ENCODE results near the gene NTRK2. TPM values are rescaled to one million over a fixed set of nuclear protein-coding genes. Genes with fewer than 3 reads are reported as not detected.

Gene NTRK2
- total RNA-seq, 1 donor from 2014 or later: 0.46 TPM

DNA sequence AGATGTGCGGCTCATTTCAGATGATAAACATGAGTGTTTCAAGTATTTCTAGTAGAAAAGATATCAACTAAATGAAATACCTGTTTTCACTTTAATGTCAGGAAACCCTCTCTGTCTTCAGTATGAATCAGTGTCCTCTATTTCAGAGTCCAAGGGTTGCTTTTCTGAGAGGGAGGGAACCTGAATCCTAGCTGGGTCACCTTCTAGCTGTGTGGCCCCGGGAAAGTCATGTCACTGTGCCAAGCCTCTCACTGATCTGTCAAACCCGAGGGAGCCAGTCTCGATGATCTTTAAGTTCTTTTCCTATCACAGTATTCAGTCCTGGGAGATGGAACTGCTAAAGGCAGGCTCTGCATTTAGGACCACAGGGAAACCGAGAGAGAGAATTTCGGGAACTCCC, 258.9 kb downstream of the NTRK2 start:
- no peak overlapping the region for H3K4me3 ChIP-seq (ENCODE audit: low read depth, low read length)
- no peak for DNase-seq (ENCODE audit: low read depth)
- TF ChIP-seq, protein P1, sequence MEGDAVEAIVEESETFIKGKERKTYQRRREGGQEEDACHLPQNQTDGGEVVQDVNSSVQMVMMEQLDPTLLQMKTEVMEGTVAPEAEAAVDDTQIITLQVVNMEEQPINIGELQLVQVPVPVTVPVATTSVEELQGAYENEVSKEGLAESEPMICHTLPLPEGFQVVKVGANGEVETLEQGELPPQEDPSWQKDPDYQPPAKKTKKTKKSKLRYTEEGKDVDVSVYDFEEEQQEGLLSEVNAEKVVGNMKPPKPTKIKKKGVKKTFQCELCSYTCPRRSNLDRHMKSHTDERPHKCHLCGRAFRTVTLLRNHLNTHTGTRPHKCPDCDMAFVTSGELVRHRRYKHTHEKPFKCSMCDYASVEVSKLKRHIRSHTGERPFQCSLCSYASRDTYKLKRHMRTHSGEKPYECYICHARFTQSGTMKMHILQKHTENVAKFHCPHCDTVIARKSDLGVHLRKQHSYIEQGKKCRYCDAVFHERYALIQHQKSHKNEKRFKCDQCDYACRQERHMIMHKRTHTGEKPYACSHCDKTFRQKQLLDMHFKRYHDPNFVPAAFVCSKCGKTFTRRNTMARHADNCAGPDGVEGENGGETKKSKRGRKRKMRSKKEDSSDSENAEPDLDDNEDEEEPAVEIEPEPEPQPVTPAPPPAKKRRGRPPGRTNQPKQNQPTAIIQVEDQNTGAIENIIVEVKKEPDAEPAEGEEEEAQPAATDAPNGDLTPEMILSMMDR (conservative IDR thresholded peaks at IDR 0.05; ENCODE audit: low read depth, low read length): no peak

DNA sequence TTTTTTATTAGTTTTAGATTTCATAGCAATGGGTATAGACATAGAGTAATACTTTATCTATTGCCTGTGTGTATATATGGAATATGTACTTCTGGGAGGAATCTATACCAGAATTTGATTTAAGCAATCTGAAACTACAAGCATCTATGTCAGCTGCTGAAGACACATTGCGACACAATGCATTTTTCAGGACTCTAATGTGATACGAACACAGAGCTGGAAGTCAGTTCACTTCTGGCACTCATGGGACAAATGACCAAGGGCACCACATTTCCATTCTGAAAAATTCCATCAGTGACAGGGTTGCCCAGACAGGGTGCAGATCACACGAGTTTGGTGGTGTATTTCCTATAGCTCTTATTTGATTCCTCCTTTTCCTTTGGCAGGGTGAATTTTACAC, 259.5 kb downstream of the NTRK2 start:
- no peak for DNase-seq (ENCODE audit: low read depth)
- TF ChIP-seq, protein P1 (conservative IDR thresholded peaks at IDR 0.05; ENCODE audit: low read depth, low read length): no peak
- no peak overlapping the region for H3K4me3 ChIP-seq (ENCODE audit: low read depth, low read length)

DNA sequence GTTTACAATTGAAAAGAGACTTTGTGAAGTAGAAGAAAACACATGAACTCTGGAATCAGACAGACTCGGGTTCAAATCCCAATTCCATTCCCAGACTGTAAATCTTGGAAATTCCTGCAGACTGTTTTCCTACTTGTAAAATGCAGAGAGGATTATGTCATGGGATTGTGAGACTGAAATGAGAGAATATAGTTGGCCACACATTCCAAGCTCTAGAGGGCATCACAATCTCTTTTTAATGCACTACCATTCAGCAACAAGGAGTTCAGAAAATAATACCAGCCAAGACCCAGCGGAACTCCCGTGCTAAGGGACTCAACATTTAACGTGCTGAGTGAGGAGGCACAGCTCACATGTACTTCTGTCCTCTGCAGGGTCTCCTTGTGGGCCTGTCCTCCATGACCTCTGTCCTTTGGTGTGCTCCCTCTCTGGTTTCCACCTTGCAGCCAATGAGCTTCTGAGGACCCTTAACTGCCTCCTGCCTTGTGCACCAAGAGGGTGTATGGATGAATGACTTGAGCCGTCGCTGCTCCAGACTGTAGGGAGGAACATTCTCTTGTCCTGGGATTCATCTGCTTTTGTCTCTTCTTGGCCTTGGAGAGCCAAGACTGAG, 263.5 kb downstream of the NTRK2 start:
- no peak for DNase-seq (ENCODE audit: low read depth)
- TF ChIP-seq, protein P1 (conservative IDR thresholded peaks at IDR 0.05; ENCODE audit: low read depth, low read length): peak; percentile 60
- no peak overlapping the region for H3K4me3 ChIP-seq (ENCODE audit: low read depth, low read length)

DNA sequence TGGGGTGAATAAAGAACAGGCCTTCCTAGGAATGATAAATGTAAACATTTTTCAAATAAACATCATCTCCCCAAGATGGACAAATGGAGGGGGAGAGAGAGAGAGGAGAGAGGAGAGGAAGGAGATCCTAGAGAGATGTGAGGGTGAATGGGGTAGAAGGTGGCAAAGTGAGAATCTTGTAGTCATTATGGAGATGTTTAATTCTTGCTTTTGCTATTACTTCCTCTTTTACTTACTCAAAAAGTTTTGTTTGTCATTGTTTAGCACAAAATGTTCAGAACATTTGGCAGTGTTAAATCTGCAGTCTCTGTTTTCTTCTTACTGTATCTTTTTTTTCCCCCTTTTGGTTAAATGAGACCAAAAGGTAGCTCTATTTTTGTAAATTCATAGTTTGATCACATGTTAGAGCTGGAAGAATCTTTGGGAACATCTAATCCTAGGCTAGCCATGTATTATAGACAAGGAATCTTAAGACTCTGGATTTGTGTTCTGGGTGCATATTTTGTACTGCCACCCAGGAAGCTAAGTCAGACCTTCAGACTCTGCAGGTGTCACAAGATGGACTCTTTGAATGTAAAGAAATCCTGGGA, 266.1 kb downstream of the NTRK2 start:
- no peak for DNase-seq (ENCODE audit: low read depth)
- TF ChIP-seq, protein P1 (conservative IDR thresholded peaks at IDR 0.05; ENCODE audit: low read depth, low read length): no peak
- H3K4me3 ChIP-seq (ENCODE audit: low read depth, low read length): no peak overlapping the region

DNA sequence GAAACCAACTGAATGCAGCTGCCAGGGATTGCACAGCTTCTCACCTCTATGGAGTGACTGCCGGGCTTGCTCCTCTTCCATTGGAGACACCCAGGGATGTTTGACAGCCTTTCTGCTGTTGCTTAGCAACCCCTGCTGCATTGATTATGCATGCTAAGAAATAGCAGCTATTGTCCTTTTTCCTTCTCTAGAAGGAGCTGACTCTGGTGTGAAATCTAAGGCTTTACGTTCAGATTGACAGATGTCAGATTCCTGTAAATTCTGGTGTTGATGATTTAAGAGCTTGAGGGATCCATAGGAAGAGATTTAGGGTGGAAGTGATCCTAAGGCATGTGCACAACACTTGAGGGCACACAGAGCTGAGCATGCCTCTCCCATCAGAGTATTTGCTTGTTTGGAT, 267.7 kb downstream of the NTRK2 start:
- TF ChIP-seq, protein P1 (conservative IDR thresholded peaks at IDR 0.05; ENCODE audit: low read depth, low read length): no peak
- DNase-seq (ENCODE audit: low read depth): no peak

DNA sequence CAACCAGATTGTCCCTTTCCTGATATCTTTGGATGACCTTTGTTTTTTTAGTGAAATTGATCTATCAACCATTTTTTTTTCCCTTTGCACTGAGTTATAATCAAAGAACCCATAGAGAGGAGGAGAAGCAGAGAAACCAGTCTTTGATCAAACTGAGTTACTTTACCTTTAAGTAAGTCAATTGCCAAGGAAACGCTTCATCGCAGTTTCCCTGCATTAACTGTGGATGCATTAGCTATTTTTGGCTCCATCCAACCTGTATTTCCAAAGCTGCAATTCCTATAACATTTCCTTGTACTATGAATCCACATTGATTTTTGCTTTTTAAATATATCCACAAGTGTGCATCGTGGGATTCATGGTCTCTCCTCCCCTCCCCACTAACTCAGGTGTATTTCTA, 268.1 kb downstream of the NTRK2 start:
- no peak for DNase-seq (ENCODE audit: low read depth)
- TF ChIP-seq, protein P1 (conservative IDR thresholded peaks at IDR 0.05; ENCODE audit: low read depth, low read length): no peak
- no peak overlapping the region for H3K4me3 ChIP-seq (ENCODE audit: low read depth, low read length)

More for the DNA sequence above, 267.7 kb downstream of the NTRK2 start:
- H3K4me3 ChIP-seq (ENCODE audit: low read depth, low read length): no peak overlapping the region

DNA sequence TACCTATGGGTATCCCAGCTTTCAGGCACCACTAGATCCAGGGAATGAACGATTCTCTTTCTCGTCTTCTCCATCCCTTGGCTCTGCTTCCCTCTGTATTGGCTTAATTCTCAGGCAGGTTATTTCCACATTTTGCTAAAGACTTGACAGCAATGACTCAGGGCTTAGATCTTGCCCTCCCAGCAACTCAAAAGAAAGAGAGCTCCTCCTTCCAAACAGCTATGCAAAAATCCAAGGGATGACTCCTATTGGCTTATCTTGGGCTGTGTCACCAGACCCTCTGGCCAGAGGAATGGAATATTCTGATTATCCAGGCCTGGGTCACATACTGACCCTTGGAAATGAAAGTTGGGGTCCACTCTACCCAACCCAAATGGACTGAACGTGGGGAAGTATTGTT, 270.2 kb downstream of the NTRK2 start:
- TF ChIP-seq, protein P1 (conservative IDR thresholded peaks at IDR 0.05; ENCODE audit: low read depth, low read length): no peak
- no peak overlapping the region for H3K4me3 ChIP-seq (ENCODE audit: low read depth, low read length)
- no peak for DNase-seq (ENCODE audit: low read depth)

Data from epithelial cell of proximal tubule (primary cell).